ENCODE results near the gene ARHGEF18. TPM values are rescaled to one million over a fixed set of nuclear protein-coding genes. Genes with fewer than 3 reads are reported as not detected.
"Not testable (repeated sequence)": the region's sequence is repeated elsewhere in the genome, so short reads cannot be mapped to it uniquely, and the experiment has no call there.

ARHGEF18 gene
- total RNA-seq, 3 donors from 2014 or later, result 67.8 to 86.8 (median 81.2) TPM

DNA sequence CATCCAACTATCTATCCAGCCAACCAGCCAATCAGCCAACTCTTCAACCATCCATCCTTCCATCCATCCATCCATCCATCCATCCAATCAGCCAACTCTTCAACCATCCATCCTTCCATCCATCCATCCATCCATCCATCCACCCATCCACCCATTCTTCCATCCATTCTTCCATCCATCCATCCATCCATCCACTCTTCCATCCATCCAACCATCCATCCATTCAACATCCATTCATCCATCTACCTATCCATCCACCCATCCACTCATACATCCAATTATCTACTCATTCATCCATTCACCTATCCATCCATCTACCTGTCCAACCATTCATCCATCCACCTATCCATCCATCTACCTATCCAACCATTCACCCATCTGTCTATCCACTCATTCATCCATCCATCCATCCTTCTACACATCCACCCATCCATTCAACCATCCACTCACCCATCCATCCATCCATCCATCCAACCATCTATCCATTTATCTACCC lies 9.4 kb downstream of the ARHGEF18 start:
- ATAC-seq, result no peak
- H3K9me3 ChIP-seq, result no peaks in the 10 kb centered on the region
- intact Hi-C loops (cut with DNase I, micrococcal nuclease), result no loop called here
- TF ChIP-seq CTCF (IDR thresholded peaks at IDR 0.05), result no peak
- no peak overlapping the region for H3K4me3 ChIP-seq
- DNase-seq, result no peak
- H3K36me3 ChIP-seq (ENCODE audit: low read depth), result no peaks in the 10 kb centered on the region
- H3K4me1 ChIP-seq (ENCODE audit: low read depth), result no peaks in the 10 kb centered on the region

DNA sequence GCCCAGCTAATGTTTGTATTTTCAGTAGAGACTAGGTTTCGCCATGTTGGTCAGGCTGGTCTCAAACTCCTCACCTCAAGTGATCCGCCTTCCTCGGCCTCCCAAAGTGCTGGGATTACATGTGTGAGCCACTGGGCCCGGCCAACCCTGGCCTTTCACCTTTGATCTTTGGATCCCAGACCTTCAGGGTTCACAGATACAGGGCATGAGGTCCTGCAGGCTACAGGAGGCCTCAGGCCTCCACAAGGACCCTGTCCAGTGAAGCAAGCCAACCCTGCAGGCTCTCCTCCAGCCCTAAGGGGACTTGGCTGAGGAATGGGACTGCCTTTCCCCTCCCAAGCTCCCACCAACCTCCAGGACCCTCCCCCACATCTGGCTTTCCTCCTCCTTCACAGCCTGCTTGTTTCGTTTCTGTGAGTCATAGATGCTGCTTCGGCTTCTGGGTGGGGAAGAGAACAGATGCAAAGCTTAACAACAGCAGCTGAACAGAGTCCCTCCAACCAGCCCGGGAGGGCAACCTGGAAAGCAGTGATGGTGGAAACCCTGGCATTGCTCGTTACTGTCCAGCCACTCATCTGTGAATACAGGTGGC lies 11.8 kb downstream of the ARHGEF18 start:
- Histone ChIP-seq H3K4me1 (ENCODE audit: low read depth) (no peaks in the 10 kb centered on the region), H3K36me3 (ENCODE audit: low read depth) (no peaks in the 10 kb centered on the region), H3K4me3 (no peak overlapping the region), H3K9me3 (no peaks in the 10 kb centered on the region)
- intact Hi-C loops (cut with DNase I, micrococcal nuclease), result no loop called here
- no peak for ATAC-seq
- DNase-seq, result peak in 1 of 3 donors; percentile 12
- TF ChIP-seq CTCF (IDR thresholded peaks at IDR 0.05), result no peak

- no peak overlapping the region for H3K4me3 ChIP-seq
- H3K4me1 ChIP-seq (ENCODE audit: low read depth), result no peaks in the 10 kb centered on the region
- H3K9me3 ChIP-seq, result no peaks in the 10 kb centered on the region
- H3K36me3 ChIP-seq (ENCODE audit: low read depth), result no peaks in the 10 kb centered on the region
- ATAC-seq (no peak), DNase-seq (no peak)
- intact Hi-C loops (cut with DNase I, micrococcal nuclease), result no loop called here
- no peak for TF ChIP-seq CTCF (IDR thresholded peaks at IDR 0.05)
These were observed 14.5 kb downstream of the ARHGEF18 start for GRCh38 chr19:7363225-7363624.

GRCh38 chr19:7366701-7367420 lies 18.1 kb downstream of the ARHGEF18 start:
- peak; percentile 26 for TF ChIP-seq CTCF (IDR thresholded peaks at IDR 0.05)
- H3K4me1 ChIP-seq (ENCODE audit: low read depth), result no peaks in the 10 kb centered on the region
- no peaks in the 10 kb centered on the region for H3K36me3 ChIP-seq (ENCODE audit: low read depth)
- H3K9me3 ChIP-seq, result no peaks in the 10 kb centered on the region
- H3K4me3 ChIP-seq, result no peak overlapping the region
- peak; percentile 69 for ATAC-seq
- DNase-seq, result peak in 1 of 3 donors; percentile 31
- intact Hi-C loops (cut with DNase I, micrococcal nuclease), result no loop called here

GRCh38 chr19:7368456-7368855 lies 19.7 kb downstream of the ARHGEF18 start:
- H3K9me3 ChIP-seq, result no peaks in the 10 kb centered on the region
- intact Hi-C loops (cut with DNase I, micrococcal nuclease), result no loop called here
- no peak for ATAC-seq
- no peak for DNase-seq
- H3K4me3 ChIP-seq, result no peak overlapping the region
- no peak for TF ChIP-seq CTCF (IDR thresholded peaks at IDR 0.05)
- H3K36me3 ChIP-seq (ENCODE audit: low read depth), result no peaks in the 10 kb centered on the region
- no peaks in the 10 kb centered on the region for H3K4me1 ChIP-seq (ENCODE audit: low read depth)

GRCh38 chr19:7368866-7369265 lies 20.1 kb downstream of the ARHGEF18 start:
- intact Hi-C loops (cut with DNase I, micrococcal nuclease); H3K9me3 ChIP-seq; H3K36me3 ChIP-seq (ENCODE audit: low read depth); H3K4me1 ChIP-seq (ENCODE audit: low read depth); H3K4me3 ChIP-seq: not testable (repeated sequence)
- ATAC-seq, result peak; percentile 23
- DNase-seq, result peak in 1 of 3 donors; percentile 38

Measured in mucosa of descending colon (tissue), 3 donors.